Measurements from ENCODE around the gene CMTM6.

The CMTM6 gene

DNA sequence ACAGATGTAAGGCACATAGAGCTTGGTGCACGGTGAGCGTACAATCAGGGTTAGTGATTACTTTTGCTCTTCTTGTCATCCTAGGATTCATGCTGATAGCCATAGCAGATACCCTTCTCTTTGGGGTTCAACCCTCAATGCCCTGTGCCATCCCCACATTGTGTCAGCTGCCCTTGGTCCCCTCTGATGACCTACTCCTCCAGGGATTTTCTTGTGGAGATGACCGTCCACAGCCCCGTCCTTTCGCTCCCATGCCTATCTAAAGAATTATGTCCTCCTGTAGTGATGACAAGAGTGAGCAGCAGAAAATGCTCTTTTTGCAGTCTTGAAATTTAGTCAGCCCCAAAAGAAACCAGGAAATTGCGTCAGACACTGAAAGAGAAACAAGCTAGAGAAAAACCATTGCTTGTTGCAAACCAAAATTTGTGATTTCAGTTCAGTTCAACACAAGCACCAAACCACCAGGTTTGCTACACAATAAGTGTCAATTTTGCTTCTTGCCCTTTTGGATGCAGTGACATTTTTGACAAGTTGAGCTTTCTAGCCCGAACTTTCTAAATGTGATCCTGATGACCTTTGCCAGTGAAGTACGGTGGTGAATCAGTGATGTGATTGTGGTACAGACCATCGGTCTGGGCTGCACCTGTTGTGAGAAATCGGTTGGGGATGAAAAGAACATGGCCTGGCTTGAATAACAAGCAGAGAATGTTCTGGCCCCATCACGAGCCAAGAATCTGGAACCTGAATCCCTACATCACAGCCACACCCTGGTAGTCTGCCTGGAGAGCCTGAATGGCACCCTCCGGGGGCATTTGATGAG lies 69.7 kb downstream of the CMTM6 start:
- Histone ChIP-seq H3K4me2 (ENCODE audit: insufficient read depth, low read length) (no peak overlapping the region), H3K27me3 (ENCODE audit: insufficient read depth, low read length, poor library complexity) (no peaks in the 10 kb centered on the region), H2AFZ (ENCODE audit: low read depth, low read length) (no peak overlapping the region), H3K9me3 (ENCODE audit: insufficient read depth, low read length, severe bottlenecking) (no peaks in the 10 kb centered on the region), H3K27ac (ENCODE audit: low read length) (peak overlapping the region; percentile 53), H3K79me2 (ENCODE audit: insufficient read depth, low read length) (peaks cover 73% of the 10 kb centered on the region), H3K4me3 (ENCODE audit: low read depth in 1 of 2, low read length in 2 of 2) (no peak overlapping the region), H3K9ac (ENCODE audit: low read depth, low read length) (no peak overlapping the region), H3K36me3 (ENCODE audit: insufficient read depth, low read length) (0 out of 2 replicates have a peak, but pooled peaks cover 4% of the 10 kb centered on the region), H3K4me1 (ENCODE audit: insufficient read depth, low read length) (peaks cover 54% of the 10 kb centered on the region), H4K20me1 (ENCODE audit: insufficient read depth, low read length) (no peaks in the 10 kb centered on the region)
- peak; percentile 20; the same call in 1 of the 3 replicates for ATAC-seq (ENCODE audit: insufficient read depth, low read depth)
- no peak for TF ChIP-seq EZH2 (IDR thresholded peaks at IDR 0.05; ENCODE audit: borderline replicate concordance, low read depth, low read length, severe bottlenecking)
- TF ChIP-seq, protein P1, sequence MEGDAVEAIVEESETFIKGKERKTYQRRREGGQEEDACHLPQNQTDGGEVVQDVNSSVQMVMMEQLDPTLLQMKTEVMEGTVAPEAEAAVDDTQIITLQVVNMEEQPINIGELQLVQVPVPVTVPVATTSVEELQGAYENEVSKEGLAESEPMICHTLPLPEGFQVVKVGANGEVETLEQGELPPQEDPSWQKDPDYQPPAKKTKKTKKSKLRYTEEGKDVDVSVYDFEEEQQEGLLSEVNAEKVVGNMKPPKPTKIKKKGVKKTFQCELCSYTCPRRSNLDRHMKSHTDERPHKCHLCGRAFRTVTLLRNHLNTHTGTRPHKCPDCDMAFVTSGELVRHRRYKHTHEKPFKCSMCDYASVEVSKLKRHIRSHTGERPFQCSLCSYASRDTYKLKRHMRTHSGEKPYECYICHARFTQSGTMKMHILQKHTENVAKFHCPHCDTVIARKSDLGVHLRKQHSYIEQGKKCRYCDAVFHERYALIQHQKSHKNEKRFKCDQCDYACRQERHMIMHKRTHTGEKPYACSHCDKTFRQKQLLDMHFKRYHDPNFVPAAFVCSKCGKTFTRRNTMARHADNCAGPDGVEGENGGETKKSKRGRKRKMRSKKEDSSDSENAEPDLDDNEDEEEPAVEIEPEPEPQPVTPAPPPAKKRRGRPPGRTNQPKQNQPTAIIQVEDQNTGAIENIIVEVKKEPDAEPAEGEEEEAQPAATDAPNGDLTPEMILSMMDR (IDR thresholded peaks at IDR 0.05; ENCODE audit: borderline replicate concordance, extremely low read depth, low read length, poor library complexity, severe bottlenecking) = no peak
- peak; percentile 26 for DNase-seq

GRCh38 chr3:32432045-32432710 lies 70.5 kb downstream of the CMTM6 start:
- H3K27ac ChIP-seq (ENCODE audit: low read length) = peak overlapping the region; percentile 53

DNA sequence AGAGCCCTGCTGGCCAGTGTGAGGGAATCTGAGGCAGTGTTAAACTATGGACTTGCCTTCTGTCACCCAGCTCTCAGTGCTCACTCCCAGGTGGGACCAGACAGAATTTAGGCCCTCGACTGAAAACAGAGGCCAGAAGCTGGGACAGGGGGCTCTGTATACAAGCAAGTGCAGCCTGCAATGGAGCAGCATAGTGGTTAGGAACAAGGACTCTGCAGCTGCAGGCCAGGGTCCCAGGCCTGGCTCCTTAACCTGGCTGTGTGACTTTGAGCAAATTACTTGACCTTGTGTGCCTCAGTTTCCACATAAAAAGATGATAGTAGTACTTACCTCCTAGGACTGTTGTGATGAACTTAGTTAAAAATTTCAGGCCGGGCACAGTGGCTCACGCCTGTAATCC lies 71.2 kb downstream of the CMTM6 start:
- Histone ChIP-seq H4K20me1 (ENCODE audit: insufficient read depth, low read length) (no peaks in the 10 kb centered on the region), H3K79me2 (ENCODE audit: insufficient read depth, low read length) (peaks cover 81% of the 10 kb centered on the region), H3K9ac (ENCODE audit: low read depth, low read length) (no peak overlapping the region), H3K9me3 (ENCODE audit: insufficient read depth, low read length, severe bottlenecking) (no peaks in the 10 kb centered on the region), H3K4me3 (ENCODE audit: low read depth in 1 of 2, low read length in 2 of 2) (no peak overlapping the region), H3K27ac (ENCODE audit: low read length) (0 out of 2 replicates have a peak overlapping the region, but pooled peaks have one; percentile 53), H2AFZ (ENCODE audit: low read depth, low read length) (no peak overlapping the region), H3K36me3 (ENCODE audit: insufficient read depth, low read length) (0 out of 2 replicates have a peak, but pooled peaks cover 4% of the 10 kb centered on the region), H3K4me1 (ENCODE audit: insufficient read depth, low read length) (peaks cover 63% of the 10 kb centered on the region), H3K4me2 (ENCODE audit: insufficient read depth, low read length) (no peak overlapping the region), H3K27me3 (ENCODE audit: insufficient read depth, low read length, poor library complexity) (no peaks in the 10 kb centered on the region)
- TF ChIP-seq, protein P1 (IDR thresholded peaks at IDR 0.05; ENCODE audit: borderline replicate concordance, extremely low read depth, low read length, poor library complexity, severe bottlenecking) = no peak
- no peak for TF ChIP-seq EZH2 (IDR thresholded peaks at IDR 0.05; ENCODE audit: borderline replicate concordance, low read depth, low read length, severe bottlenecking)
- ATAC-seq (ENCODE audit: insufficient read depth, low read depth) = no peak
- no peak for DNase-seq

More at GRCh38 chr3:32432045-32432710, 70.5 kb downstream of the CMTM6 start:
- Histone ChIP-seq H4K20me1 (ENCODE audit: insufficient read depth, low read length) (no peaks in the 10 kb centered on the region), H3K9ac (ENCODE audit: low read depth, low read length) (no peak overlapping the region), H3K36me3 (ENCODE audit: insufficient read depth, low read length) (0 out of 2 replicates have a peak, but pooled peaks cover 4% of the 10 kb centered on the region), H3K4me1 (ENCODE audit: insufficient read depth, low read length) (peaks cover 61% of the 10 kb centered on the region), H3K9me3 (ENCODE audit: insufficient read depth, low read length, severe bottlenecking) (no peaks in the 10 kb centered on the region), H3K4me3 (ENCODE audit: low read depth in 1 of 2, low read length in 2 of 2) (no peak overlapping the region), H3K4me2 (ENCODE audit: insufficient read depth, low read length) (no peak overlapping the region), H2AFZ (ENCODE audit: low read depth, low read length) (no peak overlapping the region), H3K27me3 (ENCODE audit: insufficient read depth, low read length, poor library complexity) (no peaks in the 10 kb centered on the region), H3K79me2 (ENCODE audit: insufficient read depth, low read length) (peaks cover 81% of the 10 kb centered on the region)
- TF ChIP-seq EZH2 (IDR thresholded peaks at IDR 0.05; ENCODE audit: borderline replicate concordance, low read depth, low read length, severe bottlenecking) = no peak
- TF ChIP-seq, protein P1 (IDR thresholded peaks at IDR 0.05; ENCODE audit: borderline replicate concordance, extremely low read depth, low read length, poor library complexity, severe bottlenecking) = no peak
- DNase-seq = no peak
- no peak for ATAC-seq (ENCODE audit: insufficient read depth, low read depth)
